Measurements from ENCODE around the gene TMEM167B. TPM values are rescaled to one million over a fixed set of nuclear protein-coding genes. Genes with fewer than 3 reads are reported as not detected.
A peak's percentile ranks its signal among the peaks of the same experiment; 100 is the strongest.

The TMEM167B gene
- total RNA-seq, 1 experiment from 2014 or later = 26.4 TPM

GRCh38 chr1:109084563-109085517 lies 5.7 kb upstream of the TMEM167B start:
- ChIA-PET CTCF (no interaction called here), POLR2A (ENCODE audit: low non-redundant PET) (interaction anchor here (0.8 kb wide), 1 partner anchor 535 kb away, joined by 3 read pairs; no protein-coding TSS in a partner anchor)
- Histone ChIP-seq H3K27me3 (replicated peaks; ENCODE audit: insufficient read depth, low read depth, low read length, poor library complexity) (no peaks in the 10 kb centered on the region), H3K36me3 (ENCODE audit: insufficient read depth, low read length, poor library complexity, severe bottlenecking) (no peaks in the 10 kb centered on the region), H3K4me1 (ENCODE audit: insufficient read depth, low read length, poor library complexity, severe bottlenecking) (no peaks in the 10 kb centered on the region), H3K4me3 (ENCODE audit: low read depth, low read length, poor library complexity, severe bottlenecking) (no peak overlapping the region), H3K27ac (ENCODE audit: low read depth, low read length, poor library complexity, severe bottlenecking) (no peak overlapping the region), H3K9me3 (ENCODE audit: low read depth, low read length, poor library complexity, severe bottlenecking) (no peaks in the 10 kb centered on the region)
- intact Hi-C loops (cut with micrococcal nuclease; ENCODE audit: unreplicated experiment) = no loop called here
- no TSS peak for BruUV-seq (replicated peaks)
- TF ChIP-seq CTCF (conservative IDR thresholded peaks at IDR 0.05; ENCODE audit: low read depth, low read length) (no peak), EZH2 (IDR thresholded peaks at IDR 0.05; ENCODE audit: borderline replicate concordance, low read depth, low read length, poor library complexity, severe bottlenecking) (no peak)
- no peak for DNase-seq (ENCODE audit: low spot score)

- CTCF ChIA-PET = interaction anchor here (0.5 to 1.8 kb wide), 7 partner anchors 11 to 121 kb away, joined by 3 to 12 read pairs (median 5); partner anchors contain the start of gene TAF13
- no peak overlapping the region for H3K4me3 ChIP-seq (ENCODE audit: low read depth, low read length, poor library complexity, severe bottlenecking)
Observed at GRCh38 chr1:109089242-109090015, 1.1 kb upstream of the TMEM167B start.

More at GRCh38 chr1:109089242-109090015, 1.1 kb upstream of the TMEM167B start:
- no peaks in the 10 kb centered on the region for H3K27me3 ChIP-seq (replicated peaks; ENCODE audit: insufficient read depth, low read depth, low read length, poor library complexity)
- no TSS peak for BruUV-seq (replicated peaks)
- peaks cover 11% of the 10 kb centered on the region for H3K4me1 ChIP-seq (ENCODE audit: insufficient read depth, low read length, poor library complexity, severe bottlenecking)
- H3K9me3 ChIP-seq (ENCODE audit: low read depth, low read length, poor library complexity, severe bottlenecking) = no peaks in the 10 kb centered on the region
- POLR2A ChIA-PET (ENCODE audit: low non-redundant PET) = no interaction called here
- no peak overlapping the region for H3K27ac ChIP-seq (ENCODE audit: low read depth, low read length, poor library complexity, severe bottlenecking)
- peak; percentile 88 for DNase-seq (ENCODE audit: low spot score)
- H3K36me3 ChIP-seq (ENCODE audit: insufficient read depth, low read length, poor library complexity, severe bottlenecking) = peaks cover 16% of the 10 kb centered on the region
- intact Hi-C loops (cut with micrococcal nuclease; ENCODE audit: unreplicated experiment) = no loop called here
- TF ChIP-seq EZH2 (IDR thresholded peaks at IDR 0.05; ENCODE audit: borderline replicate concordance, low read depth, low read length, poor library complexity, severe bottlenecking) (no peak), CTCF (conservative IDR thresholded peaks at IDR 0.05; ENCODE audit: low read depth, low read length) (peak; percentile 86)
